Dedifferentiated amniotic fluid mesenchymal stem cell (primary cell): ENCODE results near the gene HIKESHI.
"Not testable (repeated sequence)": the region's sequence is repeated elsewhere in the genome, so short reads cannot be mapped to it uniquely, and the experiment has no call there.

Experiments
- DNase-seq: peaks from one replicate; pipeline ENCODE4 v3.0.0-alpha.2; 2016; ENCODE audit errors: extremely low spot score

The HIKESHI gene

GRCh38 chr11:86302092-86302793 is at the start of gene HIKESHI:
Gene HIKESHI, plus strand, starts transcription at chr11:86302240. Its CDS starts 209 bp downstream, at chr11:86302449.
- DNase-seq = peak; percentile 98

GRCh38 chr11:86255896-86256295 is 46.1 kb upstream of the HIKESHI start:
- no peak for DNase-seq

DNA sequence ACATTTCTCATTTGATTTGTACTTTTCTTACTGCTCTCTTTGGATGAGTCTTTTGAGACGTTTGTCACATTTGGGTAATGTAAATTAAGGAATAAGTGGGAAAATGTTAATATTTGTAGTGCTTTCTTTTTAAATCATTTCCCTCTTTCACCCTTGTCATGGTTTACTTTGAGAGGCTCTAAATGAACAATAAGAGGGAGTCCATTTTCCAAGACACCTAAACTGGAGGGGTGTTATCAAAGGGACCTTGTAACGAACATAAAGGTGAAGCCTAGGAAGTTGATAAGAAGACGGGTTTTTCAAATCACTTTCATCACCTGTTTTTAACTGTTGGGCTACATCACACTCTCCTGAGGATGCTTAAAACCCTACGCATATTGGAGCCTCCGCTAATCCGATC is 45.4 kb upstream of the HIKESHI start:
- no peak for DNase-seq

- no peak for DNase-seq
These were observed 44.6 kb upstream of the HIKESHI start for GRCh38 chr11:86257446-86257845.

DNA sequence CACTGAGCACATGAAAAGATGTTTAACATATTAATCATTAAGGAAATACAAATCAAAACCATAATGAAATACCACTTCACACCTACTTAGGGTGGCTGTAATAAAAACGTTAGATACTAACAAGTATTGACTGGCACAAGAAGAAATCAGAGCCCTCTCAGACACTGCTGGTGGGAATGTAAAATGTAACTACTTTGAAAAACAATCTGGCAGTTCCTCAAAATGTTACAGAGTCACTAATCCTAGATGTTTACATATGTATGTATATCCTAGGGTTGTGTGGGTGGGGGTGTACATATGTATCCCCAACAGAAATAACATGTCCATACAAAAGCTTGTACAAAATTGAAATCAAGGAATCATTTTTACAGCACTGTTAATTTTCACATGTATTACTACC is 42.3 kb upstream of the HIKESHI start:
- DNase-seq = no peak

- no peak for DNase-seq
These were observed 40.7 kb upstream of the HIKESHI start for GRCh38 chr11:86261328-86261727.

DNA sequence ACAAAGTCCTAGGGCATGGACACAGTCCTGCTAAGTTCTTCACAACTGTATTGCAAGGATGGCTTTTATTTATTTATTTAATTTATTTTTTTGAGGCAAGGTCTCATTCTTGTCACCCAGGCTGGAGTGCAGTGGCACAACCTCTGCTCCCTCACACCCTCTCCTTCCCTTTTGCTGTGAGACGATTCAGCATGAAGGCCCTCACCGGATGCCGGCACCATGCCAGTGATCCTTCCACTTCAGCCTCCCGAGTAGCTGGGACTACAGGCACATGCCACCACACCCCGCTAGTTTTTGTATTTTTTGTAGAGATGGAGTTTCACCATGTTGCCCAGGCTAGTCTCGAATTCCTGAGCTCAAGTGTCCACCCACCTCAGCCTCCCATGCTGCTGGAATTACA is 39.7 kb upstream of the HIKESHI start:
- no peak for DNase-seq

GRCh38 chr11:86264649-86265048 is 37.4 kb upstream of the HIKESHI start:
- no peak for DNase-seq

GRCh38 chr11:86265194-86265593 is 36.8 kb upstream of the HIKESHI start:
- no peak for DNase-seq

GRCh38 chr11:86269645-86270044 is 32.4 kb upstream of the HIKESHI start:
- DNase-seq = no peak

DNA sequence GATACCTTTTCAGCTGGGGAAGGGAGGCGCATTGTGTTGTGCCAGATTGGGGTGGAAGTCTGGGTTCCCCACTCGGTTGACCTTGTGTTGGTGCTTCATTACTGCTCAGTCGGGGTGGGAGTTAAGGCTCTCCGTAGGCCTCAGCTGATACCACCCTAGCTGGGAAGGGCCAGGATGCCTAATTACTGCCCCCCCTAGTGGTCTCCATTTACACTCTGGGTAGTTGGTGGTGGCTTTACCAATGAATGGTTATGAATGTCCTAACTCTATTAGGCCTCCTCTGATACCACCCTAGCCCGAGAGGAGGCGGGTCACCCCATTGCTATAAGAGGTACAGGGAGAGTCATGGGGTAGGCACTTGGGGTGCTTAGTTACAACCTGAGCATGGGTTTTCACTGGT is 27.5 kb upstream of the HIKESHI start:
- no peak for DNase-seq

DNA sequence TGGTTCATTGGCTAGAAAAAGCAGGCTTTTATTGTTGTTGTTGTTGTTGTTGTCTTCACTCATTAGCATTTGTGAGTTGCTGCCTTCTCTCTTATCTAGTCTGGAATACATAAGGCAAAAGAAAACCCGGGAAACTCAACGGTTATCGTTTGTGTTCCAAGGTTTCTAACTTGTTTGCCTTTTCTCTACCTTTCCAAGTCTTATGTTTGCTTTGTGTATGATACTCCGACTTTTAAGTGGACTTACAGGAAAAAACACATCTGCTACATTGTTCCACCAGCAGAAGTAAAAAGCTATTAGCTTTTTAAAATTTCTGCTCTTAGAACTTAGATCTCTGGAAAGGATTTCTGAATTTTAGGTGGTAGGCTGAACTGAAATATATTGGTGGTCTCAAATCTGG is 27.0 kb upstream of the HIKESHI start:
- DNase-seq = no peak

DNA sequence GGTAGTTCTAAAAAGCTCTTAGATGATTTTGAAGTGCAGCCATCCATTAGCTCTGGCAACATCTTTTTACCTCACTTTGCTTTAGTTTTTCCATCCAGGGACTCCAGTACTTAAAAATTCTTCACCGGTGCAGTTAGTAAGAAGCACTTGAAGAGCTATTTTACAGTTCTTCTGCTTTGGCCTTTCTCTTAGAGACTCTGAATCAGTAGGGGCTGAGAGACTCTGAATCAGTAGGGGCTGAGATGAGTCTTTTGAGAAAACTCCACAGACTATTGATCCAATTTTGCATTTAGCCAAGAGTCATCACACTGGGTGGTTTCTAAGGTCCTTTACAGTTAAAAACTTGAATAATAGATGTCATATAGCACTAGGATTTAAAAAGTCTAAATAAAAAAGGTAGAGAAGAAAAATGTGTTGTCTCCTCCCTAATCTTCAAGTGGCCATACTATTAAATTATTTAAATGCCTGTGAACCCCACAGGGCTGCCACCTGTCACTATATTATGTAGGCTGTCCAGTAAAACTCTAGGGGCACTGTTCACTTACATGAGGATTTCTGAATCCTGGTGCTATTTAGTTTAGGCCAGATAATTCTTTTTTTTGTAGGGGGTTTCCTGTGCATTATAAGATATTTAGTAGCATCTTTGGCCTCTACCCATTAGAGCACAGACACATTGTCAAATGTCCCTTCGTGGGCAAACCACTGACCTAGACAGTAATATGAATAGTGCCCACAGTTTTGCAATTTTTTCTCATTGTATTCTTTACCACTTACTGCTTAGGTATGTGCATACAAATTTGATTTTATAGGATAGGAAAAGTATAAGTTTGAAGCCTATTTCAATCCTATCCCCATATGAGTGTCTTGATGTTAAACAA is 26.3 kb upstream of the HIKESHI start:
- no peak for DNase-seq

DNA sequence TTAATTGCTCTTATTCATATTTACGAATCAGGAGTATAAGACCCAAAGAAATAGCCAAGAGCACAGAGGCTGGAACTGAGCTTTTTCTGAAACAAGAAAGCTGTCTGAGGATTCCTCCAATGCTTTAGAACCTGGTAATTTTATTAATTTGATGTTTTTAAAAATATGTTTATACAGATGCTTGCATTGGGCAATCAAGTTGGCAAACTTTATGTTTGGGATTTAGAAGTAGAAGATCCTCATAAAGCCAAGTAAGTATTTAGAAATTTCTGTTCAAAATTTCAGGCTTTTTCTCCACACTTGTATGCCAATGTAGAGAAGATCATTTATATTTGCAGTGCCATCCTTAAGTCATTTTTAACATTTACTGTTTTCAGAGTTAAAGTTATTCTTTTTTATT is 24.3 kb upstream of the HIKESHI start:
- no peak for DNase-seq

- DNase-seq = no peak
These were observed 23.8 kb upstream of the HIKESHI start for GRCh38 chr11:86278226-86278625.

DNA sequence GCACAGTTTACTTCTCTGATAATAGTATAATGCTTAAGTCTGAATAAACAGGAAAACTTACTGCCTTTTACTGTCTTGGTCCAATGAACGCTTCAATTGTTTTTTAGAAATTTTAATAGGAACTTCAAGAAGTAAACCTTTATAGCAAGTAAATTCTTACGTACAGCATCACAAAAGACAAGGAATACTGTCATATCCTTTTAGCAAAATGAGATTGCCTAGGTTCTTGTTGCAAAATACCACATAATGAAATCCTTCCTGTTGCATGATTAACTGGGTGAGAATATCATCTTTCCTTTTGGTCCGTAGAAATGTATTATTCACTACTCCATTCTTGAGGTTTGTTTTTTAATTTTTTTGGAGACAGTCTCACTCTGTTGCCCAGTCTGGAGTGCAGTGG is 22.3 kb upstream of the HIKESHI start:
- DNase-seq = no peak

GRCh38 chr11:86287468-86287796 is 14.6 kb upstream of the HIKESHI start:
- DNase-seq = no peak

DNA sequence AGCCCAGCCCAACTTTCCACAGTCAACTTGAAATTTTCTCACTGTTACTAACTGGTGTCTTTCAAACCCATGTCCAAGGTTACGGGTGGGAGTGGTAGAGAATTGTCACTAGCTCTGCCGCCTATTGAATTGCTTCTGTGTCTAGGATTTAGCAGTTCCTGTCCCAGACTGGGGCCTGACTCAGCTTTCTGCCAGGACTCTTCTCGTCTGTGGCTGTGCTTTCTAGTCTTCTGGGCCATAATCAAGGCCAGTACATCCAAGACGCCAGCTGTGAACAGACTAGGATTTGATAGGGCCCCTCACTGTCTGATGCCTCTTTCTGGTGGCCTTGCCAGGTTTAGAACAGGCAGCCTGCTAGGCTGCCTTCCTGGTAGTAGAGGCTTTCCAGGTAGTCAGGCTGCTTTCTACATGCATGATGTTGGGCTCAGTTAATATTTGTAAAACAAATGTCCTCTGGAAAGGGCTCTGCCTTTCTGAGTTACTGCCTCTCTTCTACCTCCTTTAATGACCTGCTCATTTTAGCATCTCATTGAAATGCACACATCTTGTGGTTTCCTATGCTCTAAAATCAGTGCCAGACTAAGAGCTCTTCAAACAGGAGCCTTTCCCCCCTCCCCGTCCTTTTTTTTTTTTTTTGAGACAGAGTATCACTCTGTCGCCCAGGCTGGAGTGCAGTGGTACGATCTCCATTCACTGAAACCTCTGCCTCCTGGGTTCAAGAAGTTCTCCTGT is 13.1 kb upstream of the HIKESHI start:
- DNase-seq = no peak

DNA sequence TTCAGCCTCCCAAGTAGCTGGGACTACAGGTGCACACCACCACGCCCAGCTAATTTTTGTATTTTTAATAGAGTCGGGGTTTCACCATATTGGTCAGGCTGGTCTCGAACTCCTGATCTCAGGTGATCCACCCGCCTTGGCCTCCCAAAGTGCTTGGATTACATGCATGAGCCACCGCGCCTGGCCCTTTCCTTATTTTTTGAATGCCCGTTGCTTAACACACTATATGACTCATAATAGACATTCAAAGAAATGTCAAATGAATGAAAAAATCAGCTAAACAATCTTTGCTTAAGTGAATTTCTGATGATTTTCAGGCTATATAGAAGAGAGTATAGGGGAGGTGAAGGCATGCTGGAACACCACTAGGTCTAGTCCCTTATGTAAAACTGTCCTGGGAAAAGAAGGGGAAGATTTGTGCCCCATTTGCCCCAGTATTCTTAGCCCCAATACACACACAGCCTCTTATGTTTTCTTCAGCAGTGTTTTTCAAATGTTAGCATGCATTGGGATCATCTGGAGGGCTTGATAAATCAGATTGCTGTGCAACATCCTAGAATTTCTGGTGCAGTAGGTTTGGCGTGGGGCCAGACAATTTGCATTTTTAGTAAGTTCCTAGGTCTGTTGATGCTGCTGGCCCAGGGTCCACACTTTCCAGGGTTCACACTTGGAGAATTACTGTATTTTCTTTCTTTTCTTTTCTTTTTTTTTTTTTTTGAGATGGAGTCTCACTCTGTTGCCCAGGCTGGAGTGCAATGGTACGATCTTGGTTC is 12.3 kb upstream of the HIKESHI start:
- DNase-seq = not testable (repeated sequence)

DNA sequence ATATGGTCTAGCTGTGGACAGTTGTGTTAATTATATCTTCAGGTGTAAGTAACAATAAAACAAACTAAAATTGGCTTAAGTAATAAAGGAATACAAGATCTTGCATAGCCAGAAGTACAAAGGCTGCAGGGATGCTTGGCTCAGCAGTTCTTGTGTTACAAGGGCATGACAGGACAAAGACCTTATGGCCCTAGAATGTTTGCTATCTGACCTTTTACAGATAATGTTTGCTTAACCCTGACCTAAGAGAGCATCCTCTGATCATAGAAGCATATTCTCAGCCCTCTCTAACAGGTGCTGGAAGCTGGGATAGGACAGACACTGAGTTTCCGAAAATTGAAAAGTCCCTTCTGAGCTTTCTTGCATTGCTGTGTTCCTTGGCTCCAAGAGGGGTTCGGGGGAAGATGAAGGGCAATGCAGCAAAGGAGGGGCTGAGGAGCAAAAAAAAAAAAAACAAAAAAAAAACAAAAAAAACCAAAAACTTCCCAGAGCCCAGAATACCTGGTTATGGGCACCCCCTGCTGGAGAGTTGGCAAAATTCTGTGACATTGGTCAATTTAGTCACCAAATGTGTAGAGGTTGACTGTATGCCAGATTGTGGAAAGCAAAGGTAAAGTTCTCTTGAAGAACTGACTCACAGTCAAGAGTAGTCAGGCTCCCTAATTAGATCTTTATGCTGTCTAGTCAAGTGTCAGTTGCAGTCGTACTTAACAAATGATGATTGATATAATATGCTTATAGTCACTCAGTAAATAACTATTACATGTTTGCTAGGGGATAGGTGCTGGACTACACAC is 10.4 kb upstream of the HIKESHI start:
- DNase-seq = peak; percentile 60
